HEK293 (cell line): ENCODE data around the gene SRD5A1.

Experiments used
- CTCF ChIA-PET: fragments of 350-600 bp; formaldehyde crosslinking; extraction: SDS; loops from one replicate; lab custom pipeline; 2021; ENCODE audit warnings: antibody characterized with exemption; lab: Yijun Ruan, JAX
- POLR2A ChIA-PET: fragments of 300-600 bp; formaldehyde crosslinking; extraction: SDS; loops from one replicate; lab custom pipeline; 2020; ENCODE audit warnings: antibody characterized with exemption, inconsistent platforms; lab: Yijun Ruan, JAX
- H3K27ac ChIP-seq: fragments of 200-500 bp; sonication (Bioruptor generic); 2 replicates; pipeline ENCODE4 v1.5.1; 2014; ENCODE audit warnings: low read depth, low read length, control low read depth, inconsistent platforms; ENCODE audit errors: extremely low read depth
- H3K36me3 ChIP-seq, 2 experiments: fragments of 200-500 bp in 1 of 2; sonication (Bioruptor generic) in 1 of 2; 1 replicate in 1 of 2; 2 replicates in 1 of 2; pipeline ENCODE4 v1.5.1; 2014 to 2017; ENCODE audit warnings: inconsistent platforms in 2 of 2, low read length in 2 of 2; ENCODE audit not compliant: control insufficient read depth in 2 of 2, insufficient read depth in 1 of 2
- H3K4me1 ChIP-seq: fragments of 200-500 bp; sonication (Bioruptor generic); 2 replicates; pipeline ENCODE4 v1.5.1; 2014; ENCODE audit warnings: mild to moderate bottlenecking, low read length, inconsistent platforms; ENCODE audit not compliant: control insufficient read depth, insufficient read depth
- H3K4me3 ChIP-seq: 2 replicates; pipeline ENCODE4 v1.5.1; 2011; ENCODE audit warnings: low read depth, mild to moderate bottlenecking, control low read depth, low read length, moderate library complexity
- H3K9me3 ChIP-seq: fragments of 200-500 bp; sonication (Bioruptor generic); 2 replicates; pipeline ENCODE4 v1.5.1; 2014; ENCODE audit warnings: low read depth, low read length, inconsistent platforms; ENCODE audit not compliant: control insufficient read depth, insufficient read depth
- HOXA7 ChIP-seq: sonication (generic); formaldehyde crosslinking; IDR thresholded peaks from 2 replicates; pipeline ENCODE4 v1.8.1; 2022; ENCODE audit warnings: missing genetic modification reagents, borderline replicate concordance
- HOXD13 ChIP-seq: sonication (generic); formaldehyde crosslinking; IDR thresholded peaks from 2 replicates; pipeline ENCODE4 v1.8.0; 2022; ENCODE audit warnings: missing genetic modification reagents, borderline replicate concordance
- KLF9 ChIP-seq: fragments of 450-650 bp; formaldehyde crosslinking; IDR thresholded peaks from 2 replicates; pipeline ENCODE4 v1.5.1; 2016; ENCODE audit warnings: missing biosample characterization, missing genetic modification characterization, low read depth
- MYNN ChIP-seq: fragments of 450-650 bp; formaldehyde crosslinking; IDR thresholded peaks from 2 replicates; pipeline ENCODE4 v1.5.1; 2016; ENCODE audit warnings: missing biosample characterization, missing genetic modification characterization, borderline replicate concordance
- SALL2 ChIP-seq: fragments of 450-650 bp; formaldehyde crosslinking; IDR thresholded peaks from 2 replicates; pipeline ENCODE4 v1.5.0; 2017; ENCODE audit warnings: missing biosample characterization, mild to moderate bottlenecking, missing genetic modification characterization, borderline replicate concordance
- SP3 ChIP-seq: fragments of 450-650 bp; formaldehyde crosslinking; IDR thresholded peaks from 2 replicates; pipeline ENCODE4 v1.5.1; 2016; ENCODE audit warnings: missing biosample characterization, missing genetic modification characterization
- TRIM28 ChIP-seq: IDR thresholded peaks from 2 replicates; pipeline ENCODE4 v1.6.1; 2011; ENCODE audit warnings: low read length, control low read depth, borderline replicate concordance
- ZBTB11 ChIP-seq: fragments of 450-650 bp; formaldehyde crosslinking; conservative IDR thresholded peaks from 2 replicates; pipeline ENCODE4 v1.5.1; 2016; ENCODE audit warnings: low read depth, missing biosample characterization, missing genetic modification characterization
- ZBTB26 ChIP-seq: fragments of 450-650 bp; formaldehyde crosslinking; optimal IDR thresholded peaks from 2 replicates; pipeline ENCODE3; 2016; ENCODE audit warnings: missing biosample characterization, mild to moderate bottlenecking, missing genetic modification characterization
- ZEB2 ChIP-seq: fragments of 450-650 bp; formaldehyde crosslinking; IDR thresholded peaks from 2 replicates; pipeline ENCODE4 v1.5.1; 2016; ENCODE audit warnings: missing biosample characterization, missing genetic modification characterization
- ZNF10 ChIP-seq: fragments of 450-650 bp; formaldehyde crosslinking; IDR thresholded peaks from 2 replicates; pipeline ENCODE4 v1.5.1; 2017; ENCODE audit warnings: missing biosample characterization, missing genetic modification characterization
- ZNF133 ChIP-seq: fragments of 450-650 bp; formaldehyde crosslinking; IDR thresholded peaks from 2 replicates; pipeline ENCODE4 v1.5.1; 2016; ENCODE audit warnings: missing biosample characterization, missing genetic modification characterization
- ZNF138 ChIP-seq: fragments of 450-650 bp; formaldehyde crosslinking; IDR thresholded peaks from 2 replicates; pipeline ENCODE4 v1.5.1; 2016; ENCODE audit warnings: missing biosample characterization, missing genetic modification characterization, borderline replicate concordance
- ZNF184 ChIP-seq: fragments of 450-650 bp; IDR thresholded peaks from 2 replicates; pipeline ENCODE4 v1.5.1; 2018; ENCODE audit warnings: missing biosample characterization, mild to moderate bottlenecking, missing genetic modification characterization
- ZNF19 ChIP-seq: fragments of 450-650 bp; formaldehyde crosslinking; IDR thresholded peaks from 2 replicates; pipeline ENCODE4; 2016; ENCODE audit warnings: missing biosample characterization, missing genetic modification characterization, low read depth
- ZNF23 ChIP-seq: fragments of 450-650 bp; formaldehyde crosslinking; IDR thresholded peaks from 2 replicates; pipeline ENCODE4 v1.5.1; 2016; ENCODE audit warnings: missing biosample characterization, missing genetic modification characterization, borderline replicate concordance
- ZNF354C ChIP-seq: fragments of 450-650 bp; formaldehyde crosslinking; IDR thresholded peaks from 2 replicates; pipeline ENCODE4 v1.5.1; 2016; ENCODE audit warnings: missing biosample characterization, missing genetic modification characterization, low read depth, borderline replicate concordance
- ZNF433 ChIP-seq: fragments of 450-650 bp; formaldehyde crosslinking; IDR thresholded peaks from 2 replicates; pipeline ENCODE4 v1.5.1; 2016; ENCODE audit warnings: missing biosample characterization, missing genetic modification characterization, low read depth
- ZNF48 ChIP-seq: fragments of 450-650 bp; formaldehyde crosslinking; IDR thresholded peaks from 2 replicates; pipeline ENCODE4 v1.5.1; 2016; ENCODE audit warnings: missing biosample characterization, missing genetic modification characterization
- ZNF518A ChIP-seq: fragments of 450-650 bp; formaldehyde crosslinking; conservative IDR thresholded peaks from 2 replicates; pipeline ENCODE4 v1.5.1; 2016; ENCODE audit warnings: low read depth, missing biosample characterization, missing genetic modification characterization
- ZNF548 ChIP-seq: fragments of 450-650 bp; formaldehyde crosslinking; IDR thresholded peaks from 2 replicates; pipeline ENCODE4 v1.5.1; 2016; ENCODE audit warnings: missing biosample characterization, missing genetic modification characterization
- ZNF585B ChIP-seq: fragments of 450-650 bp; formaldehyde crosslinking; IDR thresholded peaks from 2 replicates; pipeline ENCODE4 v1.5.1; 2016; ENCODE audit warnings: missing biosample characterization, missing genetic modification characterization
- ZNF596 ChIP-seq: fragments of 450-650 bp; IDR thresholded peaks from 2 replicates; pipeline ENCODE4 v1.5.0; 2018; ENCODE audit warnings: missing biosample characterization, mild to moderate bottlenecking, missing genetic modification characterization, moderate library complexity
- ZNF600 ChIP-seq: fragments of 450-650 bp; formaldehyde crosslinking; IDR thresholded peaks from 2 replicates; pipeline ENCODE4 v1.5.1; 2016; ENCODE audit warnings: missing biosample characterization, missing genetic modification characterization
- ZNF660 ChIP-seq: fragments of 450-650 bp; IDR thresholded peaks from 2 replicates; pipeline ENCODE4 v1.5.1; 2018; ENCODE audit warnings: missing biosample characterization, mild to moderate bottlenecking, missing genetic modification characterization
- ZNF664 ChIP-seq: fragments of 450-650 bp; formaldehyde crosslinking; IDR thresholded peaks from 2 replicates; pipeline ENCODE4 v1.5.1; 2016; ENCODE audit warnings: missing biosample characterization, missing genetic modification characterization

The SRD5A1 gene

GRCh38 chr5:6601271-6601670 lies 32.0 kb upstream of the SRD5A1 start:
- CTCF ChIA-PET = no interaction called here
- H3K4me3 ChIP-seq = no peak overlapping the region
- POLR2A ChIA-PET = no interaction called here
- peaks cover 51 to 92% of the 10 kb centered on the region in 2 experiments for H3K36me3 ChIP-seq
- no peak overlapping the region for H3K27ac ChIP-seq
- H3K9me3 ChIP-seq = no peaks in the 10 kb centered on the region
- H3K4me1 ChIP-seq = no peaks in the 10 kb centered on the region
- TF ChIP-seq HOXA7 (no peak), ZNF23 (no peak), ZNF596 (tag by site-specific recombination) (no peak), ZNF133 (no peak), HOXD13 (CRISPR knock-in tag) (no peak)
- TF ChIP-seq, all 188 proteins: peak for 0

GRCh38 chr5:6601816-6602215 lies 31.4 kb upstream of the SRD5A1 start:
- ChIA-PET POLR2A (no interaction called here), CTCF (no interaction called here)
- Histone ChIP-seq H3K4me3 (no peak overlapping the region), H3K4me1 (no peaks in the 10 kb centered on the region), H3K9me3 (no peaks in the 10 kb centered on the region), H3K27ac (no peak overlapping the region), H3K36me3 (peaks cover 56 to 93% of the 10 kb centered on the region in 2 experiments)
- TF ChIP-seq ZNF548 (tag by site-specific recombination) (no peak), ZNF600 (tag by site-specific recombination) (no peak), ZNF138 (tag by site-specific recombination) (no peak), KLF9 (no peak), ZNF433 (tag by site-specific recombination) (no peak), ZNF184 (tag by site-specific recombination) (no peak), ZNF19 (tag by site-specific recombination) (no peak), ZNF48 (tag by site-specific recombination) (no peak), ZNF664 (no peak), MYNN (tag by site-specific recombination) (no peak)

- CTCF ChIA-PET = no interaction called here
- H3K27ac ChIP-seq = no peak overlapping the region
- POLR2A ChIA-PET = no interaction called here
- no peaks in the 10 kb centered on the region for H3K9me3 ChIP-seq
- H3K36me3 ChIP-seq = peaks cover 60 to 97% of the 10 kb centered on the region in 2 experiments
- no peaks in the 10 kb centered on the region for H3K4me1 ChIP-seq
- H3K4me3 ChIP-seq = no peak overlapping the region
- no peak for TF ChIP-seq ZBTB26 (tag by site-specific recombination)
- TF ChIP-seq SALL2 (tag by site-specific recombination) = no peak
- TF ChIP-seq SP3 (tag by site-specific recombination) = no peak
- TF ChIP-seq ZNF660 (tag by site-specific recombination) = no peak
- no peak for TF ChIP-seq ZNF585B (tag by site-specific recombination)
- no peak for TF ChIP-seq ZNF354C (tag by site-specific recombination)
- TF ChIP-seq ZNF10 (tag by site-specific recombination) = no peak
- TF ChIP-seq ZNF518A (tag by site-specific recombination) = no peak
- no peak for TF ChIP-seq ZBTB11
- no peak for TF ChIP-seq ZEB2 (tag by site-specific recombination)
- TF ChIP-seq TRIM28 = no peak
Observed at GRCh38 chr5:6602441-6602840, 30.8 kb upstream of the SRD5A1 start.
